ENCODE measurements around the gene NOXA1. TPM values are rescaled to one million over a fixed set of nuclear protein-coding genes. Genes with fewer than 3 reads are reported as not detected.
A peak's percentile ranks its signal among the peaks of the same experiment; 100 is the strongest.

The NOXA1 gene
- total RNA-seq, 2 donors from 2014 or later: 3.5 to 9.6 TPM

DNA sequence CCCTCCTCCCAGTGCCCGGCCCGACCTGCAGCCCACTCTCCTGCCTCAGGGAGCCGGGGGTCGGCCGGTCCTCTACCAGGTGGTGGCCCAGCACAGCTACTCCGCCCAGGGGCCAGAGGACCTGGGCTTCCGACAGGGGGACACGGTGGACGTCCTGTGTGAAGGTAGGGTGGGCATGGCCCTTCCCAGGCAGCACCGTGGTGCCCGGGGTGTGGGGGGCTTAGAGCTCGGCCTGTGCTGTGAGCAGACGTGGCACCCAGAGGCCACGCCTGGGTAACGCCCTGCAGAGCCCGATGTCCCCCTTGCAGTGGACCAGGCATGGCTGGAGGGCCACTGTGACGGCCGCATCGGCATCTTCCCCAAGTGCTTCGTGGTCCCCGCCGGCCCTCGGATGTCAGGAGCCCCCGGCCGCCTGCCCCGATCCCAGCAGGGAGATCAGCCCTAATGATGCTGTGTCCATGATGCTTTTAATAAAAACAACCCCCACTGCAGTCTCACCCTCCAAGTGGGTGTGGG lies 10.8 kb downstream of the NOXA1 start:
- ATAC-seq (ENCODE audit: insufficient number of reproducible peaks, low FRiP score, low read depth) (no peak), DNase-seq (ENCODE audit: low spot score) (no peak)
- H3K27me3 ChIP-seq (replicated peaks; ENCODE audit: insufficient read depth): no peaks in the 10 kb centered on the region
- H3K27ac ChIP-seq: no peak overlapping the region
- H3K4me3 ChIP-seq: no peak overlapping the region
- H3K9me3 ChIP-seq: no peaks in the 10 kb centered on the region
- no peaks in the 10 kb centered on the region for H3K36me3 ChIP-seq
- H3K4me1 ChIP-seq (ENCODE audit: control insufficient read depth in 1 of 2, low read depth in 2 of 2): peaks cover 4 to 13% of the 10 kb centered on the region in 2 donors
- TF ChIP-seq, protein P1, sequence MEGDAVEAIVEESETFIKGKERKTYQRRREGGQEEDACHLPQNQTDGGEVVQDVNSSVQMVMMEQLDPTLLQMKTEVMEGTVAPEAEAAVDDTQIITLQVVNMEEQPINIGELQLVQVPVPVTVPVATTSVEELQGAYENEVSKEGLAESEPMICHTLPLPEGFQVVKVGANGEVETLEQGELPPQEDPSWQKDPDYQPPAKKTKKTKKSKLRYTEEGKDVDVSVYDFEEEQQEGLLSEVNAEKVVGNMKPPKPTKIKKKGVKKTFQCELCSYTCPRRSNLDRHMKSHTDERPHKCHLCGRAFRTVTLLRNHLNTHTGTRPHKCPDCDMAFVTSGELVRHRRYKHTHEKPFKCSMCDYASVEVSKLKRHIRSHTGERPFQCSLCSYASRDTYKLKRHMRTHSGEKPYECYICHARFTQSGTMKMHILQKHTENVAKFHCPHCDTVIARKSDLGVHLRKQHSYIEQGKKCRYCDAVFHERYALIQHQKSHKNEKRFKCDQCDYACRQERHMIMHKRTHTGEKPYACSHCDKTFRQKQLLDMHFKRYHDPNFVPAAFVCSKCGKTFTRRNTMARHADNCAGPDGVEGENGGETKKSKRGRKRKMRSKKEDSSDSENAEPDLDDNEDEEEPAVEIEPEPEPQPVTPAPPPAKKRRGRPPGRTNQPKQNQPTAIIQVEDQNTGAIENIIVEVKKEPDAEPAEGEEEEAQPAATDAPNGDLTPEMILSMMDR (IDR thresholded peaks at IDR 0.05): no peak

DNA sequence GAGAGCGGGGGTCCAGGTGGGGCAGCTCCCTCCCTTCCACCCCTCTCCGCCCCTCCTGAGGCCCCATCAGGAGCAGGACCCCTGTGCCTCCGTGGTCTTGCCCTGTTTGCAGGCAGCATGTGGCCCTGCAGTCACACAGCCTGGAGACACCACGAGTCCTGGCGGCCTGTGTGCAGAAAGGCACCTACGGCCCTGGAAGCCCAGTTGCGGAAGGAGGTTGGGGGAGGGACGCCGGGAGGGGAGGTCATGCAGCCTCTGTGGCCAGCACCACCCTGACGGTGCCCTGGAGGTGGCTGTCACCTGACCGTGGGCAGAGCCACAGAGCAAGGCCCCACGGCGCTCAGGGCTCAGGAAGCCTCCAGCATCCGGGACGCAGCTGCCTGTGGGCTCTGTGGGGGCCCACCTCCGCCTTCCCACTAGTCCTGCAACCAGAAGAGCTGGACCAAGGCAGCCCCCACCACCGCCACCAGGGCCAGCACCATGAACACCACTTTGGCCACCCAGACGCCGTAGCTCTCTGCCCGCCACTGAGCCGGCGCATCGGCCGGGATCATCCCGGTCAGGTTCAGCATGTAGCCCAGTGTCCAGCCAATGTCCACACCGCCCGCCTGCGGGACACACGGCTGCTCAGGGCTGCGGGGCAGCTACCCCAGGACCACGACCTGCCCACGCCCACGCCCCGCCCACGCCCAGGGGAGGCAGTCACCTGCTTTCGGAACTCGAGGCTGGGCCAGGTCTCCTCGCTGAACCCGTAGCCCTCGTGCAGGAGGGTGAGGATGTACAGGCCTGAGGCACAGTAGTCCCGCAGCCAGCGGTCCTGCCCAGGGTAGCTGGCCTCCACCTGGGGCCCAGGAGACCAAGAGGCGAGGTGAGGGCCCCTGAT lies 11.5 kb downstream of the NOXA1 start:
- no peaks in the 10 kb centered on the region for H3K27me3 ChIP-seq (replicated peaks; ENCODE audit: insufficient read depth)
- TF ChIP-seq, protein P1 (IDR thresholded peaks at IDR 0.05): no peak
- H3K36me3 ChIP-seq: no peaks in the 10 kb centered on the region
- ATAC-seq (ENCODE audit: insufficient number of reproducible peaks, low FRiP score, low read depth) (no peak), DNase-seq (ENCODE audit: low spot score) (no peak)
- H3K4me1 ChIP-seq (ENCODE audit: control insufficient read depth in 1 of 2, low read depth in 2 of 2): peaks cover 4 to 13% of the 10 kb centered on the region in 2 donors
- H3K27ac ChIP-seq: no peak overlapping the region
- no peak overlapping the region for H3K4me3 ChIP-seq
- no peaks in the 10 kb centered on the region for H3K9me3 ChIP-seq

DNA sequence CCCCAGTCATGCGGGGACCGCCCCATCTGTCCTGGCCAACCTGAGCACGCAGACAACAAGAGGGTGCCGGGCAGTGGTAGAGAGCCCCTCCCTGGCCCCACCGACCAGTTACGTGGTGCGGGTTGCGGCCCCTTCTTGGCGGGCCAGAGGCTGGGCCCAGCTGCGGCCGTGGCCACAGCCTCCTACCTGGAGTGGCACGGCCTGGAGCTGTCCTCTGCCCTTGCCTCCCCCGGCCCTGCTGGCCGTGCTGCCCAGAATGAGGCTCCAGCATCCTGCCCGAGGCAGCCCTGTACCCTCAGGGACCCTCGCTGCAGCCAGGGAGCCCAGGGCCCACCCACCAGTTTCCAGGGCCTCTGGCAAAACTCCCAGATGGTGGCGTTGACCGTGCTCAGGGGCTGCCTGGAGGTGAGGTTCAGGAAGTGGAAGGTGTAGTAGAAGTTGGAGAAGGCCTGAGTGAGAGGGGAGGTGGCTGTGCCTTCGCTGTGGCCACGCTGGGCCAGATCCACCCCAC lies 12.2 kb downstream of the NOXA1 start:
- DNase-seq (ENCODE audit: low spot score): no peak
- Histone ChIP-seq H3K27ac (no peak overlapping the region), H3K4me3 (no peak overlapping the region), H3K9me3 (no peaks in the 10 kb centered on the region), H3K36me3 (no peaks in the 10 kb centered on the region), H3K27me3 (replicated peaks; ENCODE audit: insufficient read depth) (no peaks in the 10 kb centered on the region), H3K4me1 (ENCODE audit: control insufficient read depth in 1 of 2, low read depth in 2 of 2) (peaks cover 4 to 10% of the 10 kb centered on the region in 2 donors)
- no peak for ATAC-seq (ENCODE audit: insufficient number of reproducible peaks, low FRiP score, low read depth)
- TF ChIP-seq, protein P1 (IDR thresholded peaks at IDR 0.05): no peak

DNA sequence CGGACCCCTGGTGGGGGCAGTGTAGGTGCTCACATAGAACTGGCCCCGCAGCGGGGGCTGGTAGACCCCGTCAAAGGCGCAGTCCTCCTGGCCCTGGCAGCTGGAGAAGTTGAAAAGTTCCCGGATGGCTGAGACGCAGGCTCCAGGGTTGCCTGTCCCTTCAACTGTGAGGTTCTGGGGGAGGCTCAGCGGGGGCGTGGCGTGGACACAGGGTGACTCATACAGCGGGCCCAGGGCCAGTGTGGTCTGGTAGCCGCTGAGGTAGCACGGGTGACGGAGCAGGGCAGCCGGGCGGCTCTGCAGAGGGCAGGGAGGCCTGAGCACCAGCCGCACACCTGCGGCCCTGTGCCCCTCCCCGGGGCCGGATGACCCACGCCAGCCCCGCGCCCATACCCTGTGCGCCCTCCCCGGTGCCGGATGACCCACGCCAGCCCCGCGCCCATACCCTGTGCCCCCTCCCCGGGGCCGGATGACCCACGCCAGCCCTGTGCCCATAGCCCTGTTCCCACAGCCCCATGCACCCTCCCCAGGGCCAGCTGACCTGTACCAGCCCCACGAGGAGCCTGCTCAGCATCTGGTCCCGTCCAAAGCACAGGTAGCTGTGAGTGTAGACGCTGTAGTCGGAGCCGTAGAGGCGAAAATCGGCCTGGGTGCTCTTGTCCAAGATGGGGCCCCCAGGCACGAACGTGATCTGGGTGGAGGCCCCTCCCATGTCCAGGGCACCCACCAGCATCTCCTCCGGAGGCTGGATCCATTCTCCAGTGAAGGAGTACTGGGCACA lies 13.0 kb downstream of the NOXA1 start:
- no peak overlapping the region for H3K4me3 ChIP-seq
- H3K4me1 ChIP-seq (ENCODE audit: control insufficient read depth in 1 of 2, low read depth in 2 of 2): peaks cover 4 to 10% of the 10 kb centered on the region in 2 donors
- DNase-seq (ENCODE audit: low spot score) (no peak), ATAC-seq (ENCODE audit: insufficient number of reproducible peaks, low FRiP score, low read depth) (peak; percentile 33)
- no peaks in the 10 kb centered on the region for H3K27me3 ChIP-seq (replicated peaks; ENCODE audit: insufficient read depth)
- no peaks in the 10 kb centered on the region for H3K36me3 ChIP-seq
- H3K9me3 ChIP-seq: no peaks in the 10 kb centered on the region
- no peak overlapping the region for H3K27ac ChIP-seq
- TF ChIP-seq, protein P1 (IDR thresholded peaks at IDR 0.05): no peak
